Measurements from ENCODE around the gene CRYZ. TPM values are rescaled to one million over a fixed set of nuclear protein-coding genes. Genes with fewer than 3 reads are reported as not detected.
"Not testable (repeated sequence)": the region's sequence is repeated elsewhere in the genome, so short reads cannot be mapped to it uniquely, and the experiment has no call there.

The CRYZ gene
- total RNA-seq (2014; rRNA removed; shearing (Covaris generic)), result 27.7 and 28.3 TPM in 2 replicates
- 27.1 and 30.6 TPM in 2 replicates for polyA plus RNA-seq (2015; cell fraction: cytosol; rRNA removed)
- polyA plus RNA-seq (2015; cell fraction: nucleus; rRNA removed), result 27.8 and 37.0 TPM in 2 replicates

- in situ Hi-C loops (cut with HindIII; ENCODE audit: low pct_unique_long_range_greater_than_20kb, low sequenced_read_pairs), result no loop called here
- peak; percentile 94 for DNase-seq (ENCODE audit: low read depth, low spot score)
Observed at GRCh38 chr1:74732960-74733603, at the start of gene CRYZ, which contains the start of gene TYW3. Gene CRYZ (minus strand): TSS chr1:74733050. CDS start chr1:74724821, 8,229 bp downstream. Gene TYW3 (plus strand): TSS chr1:74733152. CDS start chr1:74733245, 93 bp downstream.

GRCh38 chr1:74780594-74780993 lies 47.7 kb upstream of the CRYZ start:
- no peak for DNase-seq (ENCODE audit: low read depth, low spot score)
- in situ Hi-C loops (cut with HindIII; ENCODE audit: low pct_unique_long_range_greater_than_20kb, low sequenced_read_pairs), result no loop called here

- in situ Hi-C loops (cut with HindIII; ENCODE audit: low pct_unique_long_range_greater_than_20kb, low sequenced_read_pairs), result no loop called here
- DNase-seq (ENCODE audit: low read depth, low spot score), result no peak
Observed at GRCh38 chr1:74779750-74780149, 46.9 kb upstream of the CRYZ start.

GRCh38 chr1:74777525-74777924 lies 44.7 kb upstream of the CRYZ start:
- in situ Hi-C loops (cut with HindIII; ENCODE audit: low pct_unique_long_range_greater_than_20kb, low sequenced_read_pairs), result no loop called here
- no peak for DNase-seq (ENCODE audit: low read depth, low spot score)

- in situ Hi-C loops (cut with HindIII; ENCODE audit: low pct_unique_long_range_greater_than_20kb, low sequenced_read_pairs), result no loop called here
- DNase-seq (ENCODE audit: low read depth, low spot score), result no peak
Observed at GRCh38 chr1:74775735-74776134, 42.9 kb upstream of the CRYZ start.

GRCh38 chr1:74773582-74773981 lies 40.7 kb upstream of the CRYZ start:
- in situ Hi-C loops (cut with HindIII; ENCODE audit: low pct_unique_long_range_greater_than_20kb, low sequenced_read_pairs), result no loop called here
- DNase-seq (ENCODE audit: low read depth, low spot score), result no peak

GRCh38 chr1:74772945-74773344 lies 40.1 kb upstream of the CRYZ start:
- in situ Hi-C loops (cut with HindIII; ENCODE audit: low pct_unique_long_range_greater_than_20kb, low sequenced_read_pairs), result no loop called here
- DNase-seq (ENCODE audit: low read depth, low spot score), result no peak

GRCh38 chr1:74771913-74772515 lies 39.2 kb upstream of the CRYZ start:
- peak; percentile 72 for DNase-seq (ENCODE audit: low read depth, low spot score)
- in situ Hi-C loops (cut with HindIII; ENCODE audit: low pct_unique_long_range_greater_than_20kb, low sequenced_read_pairs), result no loop called here

- in situ Hi-C loops (cut with HindIII; ENCODE audit: low pct_unique_long_range_greater_than_20kb, low sequenced_read_pairs), result no loop called here
Observed at GRCh38 chr1:74767490-74767889, 34.6 kb upstream of the CRYZ start.

GRCh38 chr1:74766579-74766978 lies 33.7 kb upstream of the CRYZ start:
- DNase-seq (ENCODE audit: low read depth, low spot score), result no peak
- in situ Hi-C loops (cut with HindIII; ENCODE audit: low pct_unique_long_range_greater_than_20kb, low sequenced_read_pairs), result no loop called here

More at GRCh38 chr1:74767490-74767889, 34.6 kb upstream of the CRYZ start:
- DNase-seq (ENCODE audit: low read depth, low spot score), result peak; percentile 73

- in situ Hi-C loops (cut with HindIII; ENCODE audit: low pct_unique_long_range_greater_than_20kb, low sequenced_read_pairs), result no loop called here
- no peak for DNase-seq (ENCODE audit: low read depth, low spot score)
Observed at GRCh38 chr1:74763807-74764206, 31.0 kb upstream of the CRYZ start.

GRCh38 chr1:74756650-74757049 lies 23.8 kb upstream of the CRYZ start:
- DNase-seq (ENCODE audit: low read depth, low spot score); in situ Hi-C loops (cut with HindIII; ENCODE audit: low pct_unique_long_range_greater_than_20kb, low sequenced_read_pairs): not testable (repeated sequence)

- in situ Hi-C loops (cut with HindIII; ENCODE audit: low pct_unique_long_range_greater_than_20kb, low sequenced_read_pairs), result no loop called here
- no peak for DNase-seq (ENCODE audit: low read depth, low spot score)
Observed at GRCh38 chr1:74755475-74755874, 22.6 kb upstream of the CRYZ start.

GRCh38 chr1:74753104-74753503 lies 20.3 kb upstream of the CRYZ start:
- in situ Hi-C loops (cut with HindIII; ENCODE audit: low pct_unique_long_range_greater_than_20kb, low sequenced_read_pairs), result no loop called here
- peak; percentile 45 for DNase-seq (ENCODE audit: low read depth, low spot score)

- in situ Hi-C loops (cut with HindIII; ENCODE audit: low pct_unique_long_range_greater_than_20kb, low sequenced_read_pairs), result no loop called here
- DNase-seq (ENCODE audit: low read depth, low spot score), result no peak
Observed at GRCh38 chr1:74748960-74749359, 16.1 kb upstream of the CRYZ start.

GRCh38 chr1:74745247-74745646 lies 12.4 kb upstream of the CRYZ start:
- DNase-seq (ENCODE audit: low read depth, low spot score); in situ Hi-C loops (cut with HindIII; ENCODE audit: low pct_unique_long_range_greater_than_20kb, low sequenced_read_pairs): not testable (repeated sequence)

GRCh38 chr1:74740307-74740980 lies 7.6 kb upstream of the CRYZ start:
- DNase-seq (ENCODE audit: low read depth, low spot score); in situ Hi-C loops (cut with HindIII; ENCODE audit: low pct_unique_long_range_greater_than_20kb, low sequenced_read_pairs): not testable (repeated sequence)

GRCh38 chr1:74737333-74737732 lies 4.5 kb upstream of the CRYZ start:
- in situ Hi-C loops (cut with HindIII; ENCODE audit: low pct_unique_long_range_greater_than_20kb, low sequenced_read_pairs), result no loop called here
- no peak for DNase-seq (ENCODE audit: low read depth, low spot score)

Measured in SK-MEL-5 (cell line).